GM20000 (cell line): ENCODE data around the gene TBC1D2.
"Not testable (repeated sequence)": the region's sequence is repeated elsewhere in the genome, so short reads cannot be mapped to it uniquely, and the experiment has no call there.

Experiments used
- DNase-seq: peaks from one replicate; pipeline ENCODE4 v3.0.0; 2012; ENCODE audit warnings: low spot score
- CTCF ChIP-seq: IDR thresholded peaks from 2 replicates; pipeline ENCODE4 v1.5.1; 2012; ENCODE audit warnings: mild to moderate bottlenecking, control low read depth; ENCODE audit errors: extremely low read depth, missing control alignments

TBC1D2 gene

DNA sequence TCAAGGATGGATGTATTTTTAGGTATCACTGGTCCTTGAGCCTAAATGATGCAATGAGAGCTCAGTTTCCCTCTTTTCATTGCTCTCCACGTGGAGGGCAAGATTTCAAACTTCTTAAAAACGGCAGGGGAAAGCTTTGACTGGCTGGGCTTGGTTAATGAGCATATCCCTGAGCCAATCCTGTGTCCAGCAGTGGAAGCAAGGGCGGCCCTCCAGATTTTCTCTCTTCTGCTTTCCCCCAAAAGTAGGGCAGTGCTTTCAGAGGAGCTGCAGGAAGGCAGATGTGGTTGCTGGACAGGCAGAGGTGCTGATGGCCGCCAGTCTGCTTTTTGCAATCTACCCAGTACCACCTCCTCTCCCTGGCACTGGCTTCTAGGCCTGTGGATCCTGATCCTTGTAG, 30.0 kb upstream of the TBC1D2 start:
- TF ChIP-seq CTCF, result no peak
- DNase-seq, result no peak

- TF ChIP-seq CTCF, result no peak
- DNase-seq, result no peak
These were observed 29.3 kb upstream of the TBC1D2 start for GRCh38 chr9:98284754-98285153.

DNA sequence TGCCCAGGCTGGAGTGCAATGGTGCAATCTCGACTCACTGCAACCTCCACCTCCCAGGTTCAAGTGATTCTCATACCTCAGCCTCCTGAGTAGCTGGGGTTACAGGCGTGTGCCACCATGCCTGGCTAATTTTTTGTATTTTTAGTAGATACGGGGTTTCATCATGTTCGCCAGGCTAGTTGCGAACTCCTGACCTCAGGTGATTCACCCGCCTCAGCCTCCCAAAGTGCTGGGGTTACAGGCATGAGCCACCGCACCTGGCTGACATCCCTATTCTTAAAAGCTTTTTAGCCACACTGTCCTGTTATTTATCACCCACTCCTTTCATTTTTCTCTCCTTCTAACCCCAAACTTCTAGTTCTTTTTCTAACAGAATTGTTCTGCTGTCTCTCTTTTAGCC, 27.7 kb upstream of the TBC1D2 start:
- DNase-seq, result not testable (repeated sequence)

- no peak for TF ChIP-seq CTCF
- DNase-seq, result no peak
These were observed 25.8 kb upstream of the TBC1D2 start for GRCh38 chr9:98281281-98281680.

DNA sequence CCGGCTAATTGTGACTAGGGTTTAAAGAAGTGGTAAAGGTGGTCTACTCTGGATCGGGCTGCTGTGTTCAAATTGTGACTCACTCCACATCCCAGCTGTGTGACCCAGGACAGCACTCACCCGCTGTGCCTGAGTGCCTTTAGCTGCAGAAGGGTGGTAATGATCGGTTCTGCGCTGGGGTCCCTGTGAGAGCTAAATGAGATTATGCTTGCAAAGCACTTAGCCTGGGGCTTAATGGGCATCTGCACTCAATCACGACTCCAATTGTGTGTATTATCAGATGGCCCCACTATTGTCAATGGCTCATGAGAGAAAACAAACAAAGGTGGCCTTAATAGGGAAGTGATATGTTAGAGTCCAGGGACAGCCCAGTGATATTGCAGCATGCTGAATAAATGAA, 25.1 kb upstream of the TBC1D2 start:
- no peak for TF ChIP-seq CTCF
- DNase-seq, result no peak

- DNase-seq, result no peak
- TF ChIP-seq CTCF, result no peak
These were observed 24.7 kb upstream of the TBC1D2 start for GRCh38 chr9:98280162-98280561.

DNA sequence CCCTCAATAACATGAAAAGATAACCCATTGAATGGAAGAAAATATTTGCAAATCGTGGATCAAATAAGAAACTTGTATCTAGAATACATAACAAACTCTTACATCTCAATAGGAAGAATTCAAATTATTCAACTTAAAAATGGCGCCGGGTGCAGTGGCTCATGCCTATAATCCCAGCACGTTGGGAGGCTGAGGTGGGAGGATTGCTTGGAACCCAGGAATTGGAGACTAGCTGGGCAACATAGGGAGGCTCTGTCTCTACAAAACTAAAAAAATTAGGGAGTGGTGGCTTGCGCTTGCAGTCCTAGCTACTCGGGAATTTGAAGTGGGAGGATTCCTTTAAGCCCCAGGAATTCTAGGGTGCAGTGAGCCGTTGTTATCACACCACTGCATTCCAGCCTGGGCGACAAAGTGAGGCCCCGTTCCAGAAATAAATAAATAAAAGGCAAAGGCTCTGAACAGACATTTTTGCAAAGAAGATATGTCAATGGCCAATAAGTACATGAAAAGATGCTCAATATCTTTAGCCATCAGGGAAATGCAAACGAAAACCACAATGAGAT, 21.5 kb upstream of the TBC1D2 start:
- DNase-seq, result no peak
- TF ChIP-seq CTCF, result no peak

DNA sequence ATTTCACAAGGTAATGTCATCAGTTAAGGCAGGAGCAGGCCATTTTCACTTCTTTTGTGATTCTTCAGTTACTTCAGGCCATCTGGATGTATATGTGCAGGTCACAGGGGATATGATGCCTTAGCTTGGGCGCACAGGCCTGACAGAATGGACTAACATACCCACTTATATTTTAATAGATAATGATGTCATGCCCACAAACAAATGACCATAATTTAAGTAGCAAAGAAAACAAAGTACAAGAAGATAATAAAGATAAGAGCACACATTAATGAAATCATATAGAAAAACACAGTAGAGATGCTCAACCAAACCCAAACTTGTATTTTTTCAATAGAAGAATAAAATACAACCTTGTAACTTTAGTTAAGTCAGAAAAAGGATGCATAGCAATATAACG, 19.7 kb upstream of the TBC1D2 start:
- TF ChIP-seq CTCF, result no peak
- DNase-seq, result no peak
